ENCODE data around the gene CRYGS.

DNA sequence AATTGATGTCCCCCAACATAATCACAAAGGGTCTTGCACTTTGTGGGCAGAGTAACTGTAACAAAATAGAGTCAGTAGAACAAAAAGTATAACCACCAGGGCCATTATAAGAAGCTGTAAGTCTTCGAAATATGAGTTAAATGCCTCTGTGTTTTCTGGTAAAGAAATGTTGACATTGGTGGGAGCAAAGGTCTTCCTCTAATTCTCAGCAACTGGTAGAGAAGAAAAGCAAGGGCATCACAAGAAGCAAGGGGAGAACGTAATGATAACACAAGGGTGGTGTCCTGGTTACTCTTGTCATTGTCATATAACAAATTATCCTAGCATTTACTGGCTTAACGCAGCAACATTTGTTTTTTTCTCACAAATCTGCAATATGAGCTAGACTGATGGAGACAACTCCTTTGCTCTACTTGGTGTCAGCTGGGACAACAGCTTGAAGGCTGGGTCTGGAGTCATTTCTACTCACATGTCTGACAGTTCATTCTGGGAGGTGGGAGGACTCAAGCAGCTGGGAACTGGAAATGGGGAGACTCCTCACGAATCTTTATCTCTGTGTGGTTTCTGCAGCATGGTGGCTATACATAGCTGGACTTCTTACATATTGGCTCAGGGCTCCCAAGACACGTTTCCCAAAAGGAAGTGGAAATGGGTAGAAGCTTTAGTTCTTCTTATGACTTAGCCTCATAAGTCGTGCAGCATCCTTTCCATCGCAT, 46.6 kb upstream of the CRYGS start:
- TF ChIP-seq, protein P1, sequence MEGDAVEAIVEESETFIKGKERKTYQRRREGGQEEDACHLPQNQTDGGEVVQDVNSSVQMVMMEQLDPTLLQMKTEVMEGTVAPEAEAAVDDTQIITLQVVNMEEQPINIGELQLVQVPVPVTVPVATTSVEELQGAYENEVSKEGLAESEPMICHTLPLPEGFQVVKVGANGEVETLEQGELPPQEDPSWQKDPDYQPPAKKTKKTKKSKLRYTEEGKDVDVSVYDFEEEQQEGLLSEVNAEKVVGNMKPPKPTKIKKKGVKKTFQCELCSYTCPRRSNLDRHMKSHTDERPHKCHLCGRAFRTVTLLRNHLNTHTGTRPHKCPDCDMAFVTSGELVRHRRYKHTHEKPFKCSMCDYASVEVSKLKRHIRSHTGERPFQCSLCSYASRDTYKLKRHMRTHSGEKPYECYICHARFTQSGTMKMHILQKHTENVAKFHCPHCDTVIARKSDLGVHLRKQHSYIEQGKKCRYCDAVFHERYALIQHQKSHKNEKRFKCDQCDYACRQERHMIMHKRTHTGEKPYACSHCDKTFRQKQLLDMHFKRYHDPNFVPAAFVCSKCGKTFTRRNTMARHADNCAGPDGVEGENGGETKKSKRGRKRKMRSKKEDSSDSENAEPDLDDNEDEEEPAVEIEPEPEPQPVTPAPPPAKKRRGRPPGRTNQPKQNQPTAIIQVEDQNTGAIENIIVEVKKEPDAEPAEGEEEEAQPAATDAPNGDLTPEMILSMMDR (IDR thresholded peaks at IDR 0.05) = no peak
- no peak for TF ChIP-seq POLR2A (IDR thresholded peaks at IDR 0.05)

Measured in uterus (tissue), 2 donors.